ENCODE data around the gene OR8G5.
"Not testable (repeated sequence)": the region's sequence is repeated elsewhere in the genome, so short reads cannot be mapped to it uniquely, and the experiment has no call there.

The OR8G5 gene

GRCh38 chr11:124256076-124256475, at the start of gene OR8G5:
OR8G5 (plus strand) TSS chr11:124256376; CDS start chr11:124264932, 8,556 bp downstream.
- no peak for DNase-seq

- no peak for DNase-seq
These were observed 48.9 kb upstream of the OR8G5 start for GRCh38 chr11:124207102-124207792.

- DNase-seq, result no peak
These were observed 46.3 kb upstream of the OR8G5 start for GRCh38 chr11:124209824-124210357.

- no peak for DNase-seq
These were observed 45.8 kb upstream of the OR8G5 start for GRCh38 chr11:124210421-124210820.

- no peak for DNase-seq
These were observed 44.9 kb upstream of the OR8G5 start for GRCh38 chr11:124211321-124211720.

- DNase-seq, result no peak
These were observed 42.1 kb upstream of the OR8G5 start for GRCh38 chr11:124214027-124214426.

GRCh38 chr11:124219126-124219525, 37.0 kb upstream of the OR8G5 start:
- no peak for DNase-seq

- no peak for DNase-seq
These were observed 33.8 kb upstream of the OR8G5 start for GRCh38 chr11:124222407-124222806.

GRCh38 chr11:124224618-124225423, 31.4 kb upstream of the OR8G5 start:
- not testable (repeated sequence) for DNase-seq

GRCh38 chr11:124225471-124225870, 30.7 kb upstream of the OR8G5 start:
- no peak for DNase-seq

GRCh38 chr11:124233376-124233775, 22.8 kb upstream of the OR8G5 start:
- no peak for DNase-seq

- no peak for DNase-seq
These were observed 17.7 kb upstream of the OR8G5 start for GRCh38 chr11:124238512-124238911.

- DNase-seq, result no peak
These were observed 15.4 kb upstream of the OR8G5 start, which contains the start of gene OR8G1 for GRCh38 chr11:124240621-124241397. OR8G1 (plus strand) TSS chr11:124241095; CDS start chr11:124249676, 8,581 bp downstream.

GRCh38 chr11:124249869-124250268, 6.3 kb upstream of the OR8G5 start:
- DNase-seq, result not testable (repeated sequence)

- DNase-seq, result not testable (repeated sequence)
These were observed 8.9 kb downstream of the OR8G5 start for GRCh38 chr11:124265041-124265440.

GRCh38 chr11:124270886-124271285, 14.7 kb downstream of the OR8G5 start:
- not testable (repeated sequence) for DNase-seq

GRCh38 chr11:124274000-124274399, 17.8 kb downstream of the OR8G5 start:
- no peak for DNase-seq

GRCh38 chr11:124276081-124276480, 19.9 kb downstream of the OR8G5 start:
- DNase-seq, result no peak

GRCh38 chr11:124277207-124277606, 21.0 kb downstream of the OR8G5 start:
- DNase-seq, result no peak

GRCh38 chr11:124277804-124278203, 21.6 kb downstream of the OR8G5 start:
- no peak for DNase-seq

- DNase-seq, result no peak
These were observed 22.1 kb downstream of the OR8G5 start for GRCh38 chr11:124278261-124278660.

- DNase-seq, result no peak
These were observed 29.6 kb downstream of the OR8G5 start for GRCh38 chr11:124285610-124286344.

Measured in left hindlimb (tissue), 1 donor.